WTC11 (cell line): ENCODE data around the gene FGFBP2. TPM values are rescaled to one million over a fixed set of nuclear protein-coding genes. Genes with fewer than 3 reads are reported as not detected.
A peak's percentile ranks its signal among the peaks of the same experiment; 100 is the strongest.

Experiments
- ATAC-seq: fragments of 200-7000 bp; cut with Tn5 transposase; 2 replicates; pipeline ENCODE4 v1.10.0; 2021; ENCODE audit warnings: mild to moderate bottlenecking, moderate library complexity
- CTCF ChIA-PET: fragments of 300-600 bp; sonication (Branson Sonifier 250); formaldehyde crosslinking; loops from one replicate; lab custom pipeline; 2021; ENCODE audit warnings: antibody characterized with exemption; lab: Charles Lee
- POLR2A ChIA-PET: fragments of 350-600 bp; sonication (Branson Sonifier 250); formaldehyde crosslinking; loops from one replicate; lab custom pipeline; 2021; ENCODE audit warnings: antibody characterized with exemption; lab: Charles Lee
- DNase-seq: peaks from one replicate; pipeline ENCODE4 v3.0.0; 2021; ENCODE audit warnings: low spot score
- H3K27ac Mint-ChIP-seq: 2 replicates; pipeline ENCODE4 v1.8.0; 2021; ENCODE audit warnings: mixed read lengths
- H3K27me3 Mint-ChIP-seq: 2 replicates; pipeline ENCODE4 v1.8.0; 2021; ENCODE audit warnings: low read depth, mild to moderate bottlenecking, moderate library complexity, mixed read lengths
- H3K36me3 Mint-ChIP-seq: 2 replicates; pipeline ENCODE4 v1.8.0; 2021; ENCODE audit warnings: mixed read lengths
- H3K4me1 Mint-ChIP-seq: 2 replicates; pipeline ENCODE4 v1.8.0; 2022; ENCODE audit warnings: mixed read lengths
- H3K4me3 Mint-ChIP-seq: 2 replicates; pipeline ENCODE4 v1.8.0; 2021; ENCODE audit warnings: mild to moderate bottlenecking, moderate library complexity, mixed read lengths
- H3K9me3 Mint-ChIP-seq: 2 replicates; pipeline ENCODE4 v1.8.0; 2021; ENCODE audit warnings: mixed read lengths
- ATF1 ChIP-seq: sonication (generic); formaldehyde crosslinking; IDR thresholded peaks from 2 replicates; pipeline ENCODE4 v1.8.1; 2023; ENCODE audit warnings: mild to moderate bottlenecking, moderate library complexity, missing genetic modification reagents
- GRHL2 ChIP-seq: fragments of 250-450 bp; sonication (Bioruptor Pico); IDR thresholded peaks from 2 replicates; pipeline ENCODE4 v1.8.0; 2022; ENCODE audit warnings: mild to moderate bottlenecking, moderate library complexity; ENCODE audit not compliant: insufficient replicate concordance, severe bottlenecking
- MYBL2 ChIP-seq: sonication (generic); formaldehyde crosslinking; IDR thresholded peaks from 2 replicates; pipeline ENCODE4 v1.8.1; 2023; ENCODE audit warnings: mild to moderate bottlenecking, moderate library complexity, missing genetic modification reagents
- RELA ChIP-seq: sonication (generic); formaldehyde crosslinking; IDR thresholded peaks from 2 replicates; pipeline ENCODE4 v1.8.1; 2022; ENCODE audit warnings: missing genetic modification reagents, mild to moderate bottlenecking, borderline replicate concordance
- SOX15 ChIP-seq: fragments of 250-450 bp; sonication (Bioruptor Pico); IDR thresholded peaks from 2 replicates; pipeline ENCODE4 v1.9.0; 2021; ENCODE audit warnings: mild to moderate bottlenecking
- SP1 ChIP-seq: sonication (generic); formaldehyde crosslinking; conservative IDR thresholded peaks from 2 replicates; pipeline ENCODE4 v1.8.1; 2022; ENCODE audit warnings: missing genetic modification reagents
- TEAD1 ChIP-seq: sonication (generic); formaldehyde crosslinking; IDR thresholded peaks from 2 replicates; pipeline ENCODE4 v1.8.0; 2022; ENCODE audit warnings: mild to moderate bottlenecking, missing genetic modification reagents
- ZNF121 ChIP-seq: sonication (generic); formaldehyde crosslinking; IDR thresholded peaks from 2 replicates; pipeline ENCODE4 v1.8.0; 2023; ENCODE audit warnings: missing genetic modification reagents
- ZNF416 ChIP-seq: fragments of 250-450 bp; sonication (Bioruptor Pico); IDR thresholded peaks from 2 replicates; pipeline ENCODE4 v1.9.0; 2021; ENCODE audit warnings: mild to moderate bottlenecking, inconsistent platforms
- total RNA-seq: library from RNA; stranded (reverse); gene quantifications from 3 replicates; pipeline ENCODE4 v1.2.3, GENCODE V29; 2021
- TF ChIP-seq, protein P1 (sequence below): fragments of 250-450 bp; sonication (Bioruptor Pico); IDR thresholded peaks from 2 replicates; pipeline ENCODE4 v1.9.0; 2021; ENCODE audit warnings: mild to moderate bottlenecking, borderline replicate concordance
- TF ChIP-seq, protein P2 (sequence below): sonication (generic); formaldehyde crosslinking; conservative IDR thresholded peaks from 2 replicates; pipeline ENCODE4 v1.8.1; 2022; ENCODE audit warnings: mild to moderate bottlenecking, missing genetic modification reagents
- TF ChIP-seq, protein P3 (sequence below): sonication (generic); formaldehyde crosslinking; IDR thresholded peaks from 2 replicates; pipeline ENCODE4 v1.8.1; 2023; ENCODE audit warnings: mild to moderate bottlenecking, missing genetic modification reagents, moderate library complexity
- TF ChIP-seq, protein P4 (sequence below): sonication (generic); formaldehyde crosslinking; IDR thresholded peaks from 2 replicates; pipeline ENCODE4 v1.8.0; 2022; ENCODE audit warnings: mild to moderate bottlenecking, missing genetic modification reagents
- TF ChIP-seq, protein P5 (sequence below): fragments of 200-600 bp; IDR thresholded peaks from 2 replicates; pipeline ENCODE4 v1.8.0; 2022; ENCODE audit warnings: antibody characterized with exemption

FGFBP2 gene
- total RNA-seq, 1 experiment from 2014 or later = 0.24 TPM

DNA sequence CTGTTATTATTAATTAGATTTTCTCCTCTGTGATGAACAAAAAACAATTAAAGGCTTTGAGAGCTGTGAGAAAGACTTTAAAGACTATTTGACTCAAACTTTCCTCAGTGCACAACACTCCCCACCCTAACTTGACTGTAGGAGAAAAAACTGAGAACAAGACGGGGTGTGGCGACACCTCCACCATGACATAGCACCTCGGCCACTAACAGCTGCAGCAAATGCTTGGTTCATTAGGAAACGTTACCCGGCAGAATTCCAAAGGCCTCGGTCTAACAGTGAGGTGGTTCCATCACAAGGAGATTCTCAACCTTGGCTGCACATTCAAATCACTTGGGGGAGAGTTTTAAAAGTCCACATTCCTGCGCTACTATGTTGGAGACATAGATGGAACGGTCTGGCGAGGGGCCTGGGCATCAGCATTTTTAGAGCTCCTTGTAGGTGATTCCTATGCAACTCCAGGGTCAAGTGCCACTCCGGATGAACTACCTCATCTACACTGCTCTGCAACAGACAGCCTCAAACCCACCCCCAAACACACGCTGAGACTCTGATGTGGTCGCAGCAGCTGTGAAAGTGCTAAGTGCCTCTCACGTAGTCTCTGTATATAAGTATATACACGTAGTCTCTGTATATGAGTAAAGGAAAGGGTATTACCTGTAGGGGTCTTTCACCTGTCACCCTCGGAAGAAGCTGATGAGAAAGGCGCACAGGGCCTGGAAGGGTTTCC lies 1.0 kb downstream of the FGFBP2 start:
- ChIA-PET CTCF (interaction anchor here (0.8 to 4.5 kb wide), 5 partner anchors 39 to 303 kb away, joined by 3 to 63 read pairs (median 32); no protein-coding TSS in a partner anchor), POLR2A (no interaction called here)
- peaks cover 11% of the 10 kb centered on the region for H3K36me3 Mint-ChIP-seq
- H3K4me1 Mint-ChIP-seq = peaks cover 19% of the 10 kb centered on the region
- DNase-seq (no peak), ATAC-seq (no peak)
- H3K9me3 Mint-ChIP-seq = peaks cover 15% of the 10 kb centered on the region
- TF ChIP-seq, protein P1, sequence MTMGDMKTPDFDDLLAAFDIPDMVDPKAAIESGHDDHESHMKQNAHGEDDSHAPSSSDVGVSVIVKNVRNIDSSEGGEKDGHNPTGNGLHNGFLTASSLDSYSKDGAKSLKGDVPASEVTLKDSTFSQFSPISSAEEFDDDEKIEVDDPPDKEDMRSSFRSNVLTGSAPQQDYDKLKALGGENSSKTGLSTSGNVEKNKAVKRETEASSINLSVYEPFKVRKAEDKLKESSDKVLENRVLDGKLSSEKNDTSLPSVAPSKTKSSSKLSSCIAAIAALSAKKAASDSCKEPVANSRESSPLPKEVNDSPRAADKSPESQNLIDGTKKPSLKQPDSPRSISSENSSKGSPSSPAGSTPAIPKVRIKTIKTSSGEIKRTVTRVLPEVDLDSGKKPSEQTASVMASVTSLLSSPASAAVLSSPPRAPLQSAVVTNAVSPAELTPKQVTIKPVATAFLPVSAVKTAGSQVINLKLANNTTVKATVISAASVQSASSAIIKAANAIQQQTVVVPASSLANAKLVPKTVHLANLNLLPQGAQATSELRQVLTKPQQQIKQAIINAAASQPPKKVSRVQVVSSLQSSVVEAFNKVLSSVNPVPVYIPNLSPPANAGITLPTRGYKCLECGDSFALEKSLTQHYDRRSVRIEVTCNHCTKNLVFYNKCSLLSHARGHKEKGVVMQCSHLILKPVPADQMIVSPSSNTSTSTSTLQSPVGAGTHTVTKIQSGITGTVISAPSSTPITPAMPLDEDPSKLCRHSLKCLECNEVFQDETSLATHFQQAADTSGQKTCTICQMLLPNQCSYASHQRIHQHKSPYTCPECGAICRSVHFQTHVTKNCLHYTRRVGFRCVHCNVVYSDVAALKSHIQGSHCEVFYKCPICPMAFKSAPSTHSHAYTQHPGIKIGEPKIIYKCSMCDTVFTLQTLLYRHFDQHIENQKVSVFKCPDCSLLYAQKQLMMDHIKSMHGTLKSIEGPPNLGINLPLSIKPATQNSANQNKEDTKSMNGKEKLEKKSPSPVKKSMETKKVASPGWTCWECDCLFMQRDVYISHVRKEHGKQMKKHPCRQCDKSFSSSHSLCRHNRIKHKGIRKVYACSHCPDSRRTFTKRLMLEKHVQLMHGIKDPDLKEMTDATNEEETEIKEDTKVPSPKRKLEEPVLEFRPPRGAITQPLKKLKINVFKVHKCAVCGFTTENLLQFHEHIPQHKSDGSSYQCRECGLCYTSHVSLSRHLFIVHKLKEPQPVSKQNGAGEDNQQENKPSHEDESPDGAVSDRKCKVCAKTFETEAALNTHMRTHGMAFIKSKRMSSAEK (CRISPR knock-in tag) = no peak
- TF ChIP-seq, protein P2, sequence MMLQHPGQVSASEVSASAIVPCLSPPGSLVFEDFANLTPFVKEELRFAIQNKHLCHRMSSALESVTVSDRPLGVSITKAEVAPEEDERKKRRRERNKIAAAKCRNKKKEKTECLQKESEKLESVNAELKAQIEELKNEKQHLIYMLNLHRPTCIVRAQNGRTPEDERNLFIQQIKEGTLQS (CRISPR knock-in tag) = no peak
- TF ChIP-seq SOX15 (no peak), ZNF121 (CRISPR knock-in tag) (no peak), RELA (CRISPR knock-in tag) (no peak), GRHL2 (CRISPR knock-in tag) (no peak), TEAD1 (no peak), ATF1 (CRISPR knock-in tag) (no peak), SP1 (CRISPR knock-in tag) (no peak)
- TF ChIP-seq, protein P3, sequence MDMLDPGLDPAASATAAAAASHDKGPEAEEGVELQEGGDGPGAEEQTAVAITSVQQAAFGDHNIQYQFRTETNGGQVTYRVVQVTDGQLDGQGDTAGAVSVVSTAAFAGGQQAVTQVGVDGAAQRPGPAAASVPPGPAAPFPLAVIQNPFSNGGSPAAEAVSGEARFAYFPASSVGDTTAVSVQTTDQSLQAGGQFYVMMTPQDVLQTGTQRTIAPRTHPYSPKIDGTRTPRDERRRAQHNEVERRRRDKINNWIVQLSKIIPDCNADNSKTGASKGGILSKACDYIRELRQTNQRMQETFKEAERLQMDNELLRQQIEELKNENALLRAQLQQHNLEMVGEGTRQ (CRISPR knock-in tag) = no peak
- TF ChIP-seq, protein P4, sequence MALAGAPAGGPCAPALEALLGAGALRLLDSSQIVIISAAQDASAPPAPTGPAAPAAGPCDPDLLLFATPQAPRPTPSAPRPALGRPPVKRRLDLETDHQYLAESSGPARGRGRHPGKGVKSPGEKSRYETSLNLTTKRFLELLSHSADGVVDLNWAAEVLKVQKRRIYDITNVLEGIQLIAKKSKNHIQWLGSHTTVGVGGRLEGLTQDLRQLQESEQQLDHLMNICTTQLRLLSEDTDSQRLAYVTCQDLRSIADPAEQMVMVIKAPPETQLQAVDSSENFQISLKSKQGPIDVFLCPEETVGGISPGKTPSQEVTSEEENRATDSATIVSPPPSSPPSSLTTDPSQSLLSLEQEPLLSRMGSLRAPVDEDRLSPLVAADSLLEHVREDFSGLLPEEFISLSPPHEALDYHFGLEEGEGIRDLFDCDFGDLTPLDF (CRISPR knock-in tag) = no peak
- H3K27ac Mint-ChIP-seq = no peak overlapping the region
- no peak overlapping the region for H3K4me3 Mint-ChIP-seq
- H3K27me3 Mint-ChIP-seq = no peaks in the 10 kb centered on the region; the same call in 1 of the 2 replicates

DNA sequence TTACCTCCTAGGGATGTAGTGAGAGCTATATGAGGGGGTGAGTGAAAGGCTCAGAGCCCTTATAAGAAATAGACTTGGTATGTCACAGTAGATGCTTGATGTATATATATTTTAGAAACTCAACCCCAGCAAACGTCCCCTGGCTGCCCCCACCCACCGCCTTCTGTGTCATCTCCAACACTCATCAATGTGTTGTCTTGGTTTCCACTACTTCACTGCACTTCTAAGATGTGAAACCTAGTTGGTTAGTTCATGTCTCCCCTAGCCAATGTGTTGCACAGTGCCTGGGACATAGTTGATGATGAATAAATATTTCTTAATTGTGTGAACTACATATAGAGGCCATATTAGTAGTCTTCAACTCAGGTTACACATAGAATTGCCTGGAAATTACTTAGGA lies 4.4 kb downstream of the FGFBP2 start:
- H3K27me3 Mint-ChIP-seq = 0 out of 2 replicates have a peak, but pooled peaks cover 4% of the 10 kb centered on the region
- CTCF ChIA-PET = interaction anchor here (0.8 to 2.1 kb wide), 6 partner anchors 18 to 247 kb away, joined by 3 to 45 read pairs (median 3); no protein-coding TSS in a partner anchor

DNA sequence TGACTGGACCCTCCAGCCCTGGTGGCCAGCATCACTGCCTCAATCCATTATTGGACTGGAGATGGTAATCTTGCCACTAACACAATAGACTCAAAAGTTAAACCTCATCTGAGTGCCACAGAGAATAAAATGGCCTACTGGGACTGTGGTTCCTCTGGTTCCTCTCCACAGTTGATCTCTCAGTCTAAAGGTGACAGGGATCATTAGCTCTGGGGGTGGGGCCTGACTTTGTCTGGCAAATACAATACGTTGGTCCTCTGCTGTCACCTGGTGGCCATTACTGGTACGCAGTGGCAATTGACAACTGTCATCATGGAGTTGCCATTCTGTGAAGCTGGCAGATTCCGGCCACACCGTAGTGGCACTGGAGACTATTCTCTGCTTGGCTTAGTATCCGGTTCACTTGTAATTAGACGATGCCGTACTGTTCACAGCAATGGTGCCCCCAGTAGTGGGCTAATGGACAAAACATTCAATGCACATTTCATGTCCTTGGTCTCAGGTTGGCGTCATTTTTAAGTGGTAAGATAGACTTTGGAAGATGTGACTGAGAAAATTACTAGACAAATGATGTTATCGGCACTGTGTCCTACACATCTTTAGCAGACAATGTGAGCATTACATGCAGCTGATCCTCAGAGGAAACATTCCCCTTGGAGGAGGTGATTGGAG lies 6.7 kb downstream of the FGFBP2 start:
- H3K27ac Mint-ChIP-seq = no peak overlapping the region
- H3K4me1 Mint-ChIP-seq = peaks cover 12% of the 10 kb centered on the region
- DNase-seq (peak; percentile 92), ATAC-seq (peak; percentile 95)
- ChIA-PET CTCF (interaction anchor here (0.6 to 2.2 kb wide), 39 partner anchors 8 to 487 kb away, joined by 3 to 180 read pairs (median 5); partner anchors contain the start of genes CC2D2A and FGFBP1), POLR2A (interaction anchor here (1.1 kb wide), 1 partner anchor 74 kb away, joined by 5 read pairs; no protein-coding TSS in a partner anchor)
- H3K27me3 Mint-ChIP-seq = 0 out of 2 replicates have a peak, but pooled peaks cover 4% of the 10 kb centered on the region
- peaks cover 35% of the 10 kb centered on the region for H3K9me3 Mint-ChIP-seq
- TF ChIP-seq, protein P5, sequence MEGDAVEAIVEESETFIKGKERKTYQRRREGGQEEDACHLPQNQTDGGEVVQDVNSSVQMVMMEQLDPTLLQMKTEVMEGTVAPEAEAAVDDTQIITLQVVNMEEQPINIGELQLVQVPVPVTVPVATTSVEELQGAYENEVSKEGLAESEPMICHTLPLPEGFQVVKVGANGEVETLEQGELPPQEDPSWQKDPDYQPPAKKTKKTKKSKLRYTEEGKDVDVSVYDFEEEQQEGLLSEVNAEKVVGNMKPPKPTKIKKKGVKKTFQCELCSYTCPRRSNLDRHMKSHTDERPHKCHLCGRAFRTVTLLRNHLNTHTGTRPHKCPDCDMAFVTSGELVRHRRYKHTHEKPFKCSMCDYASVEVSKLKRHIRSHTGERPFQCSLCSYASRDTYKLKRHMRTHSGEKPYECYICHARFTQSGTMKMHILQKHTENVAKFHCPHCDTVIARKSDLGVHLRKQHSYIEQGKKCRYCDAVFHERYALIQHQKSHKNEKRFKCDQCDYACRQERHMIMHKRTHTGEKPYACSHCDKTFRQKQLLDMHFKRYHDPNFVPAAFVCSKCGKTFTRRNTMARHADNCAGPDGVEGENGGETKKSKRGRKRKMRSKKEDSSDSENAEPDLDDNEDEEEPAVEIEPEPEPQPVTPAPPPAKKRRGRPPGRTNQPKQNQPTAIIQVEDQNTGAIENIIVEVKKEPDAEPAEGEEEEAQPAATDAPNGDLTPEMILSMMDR = peak; percentile 84
- no peak for TF ChIP-seq ZNF416
- TF ChIP-seq, all 79 proteins: peak for 1
- Mint-ChIP-seq H3K36me3 (peaks cover 15% of the 10 kb centered on the region), H3K4me3 (no peak overlapping the region)

More for the DNA sequence above, 4.4 kb downstream of the FGFBP2 start:
- peaks cover 19% of the 10 kb centered on the region for H3K4me1 Mint-ChIP-seq
- H3K36me3 Mint-ChIP-seq = peaks cover 12% of the 10 kb centered on the region
- POLR2A ChIA-PET = no interaction called here
- H3K4me3 Mint-ChIP-seq = no peak overlapping the region
- DNase-seq = no peak
- H3K9me3 Mint-ChIP-seq = peaks cover 18% of the 10 kb centered on the region
- no peak for TF ChIP-seq MYBL2 (CRISPR knock-in tag)
- ATAC-seq = no peak
- H3K27ac Mint-ChIP-seq = no peak overlapping the region
